Measurements from ENCODE around the gene EFEMP2.

GRCh38 chr11:65921876-65922275 lies 49.3 kb upstream of the EFEMP2 start:
- TF ChIP-seq EZH2phosphoT487 (IDR thresholded peaks at IDR 0.05; ENCODE audit: borderline replicate concordance) (no peak), CTCF (conservative IDR thresholded peaks at IDR 0.05; ENCODE audit: low read length) (no peak)
